ENCODE results near the gene ELOVL1. TPM values are rescaled to one million over a fixed set of nuclear protein-coding genes. Genes with fewer than 3 reads are reported as not detected.

ELOVL1 gene
- total RNA-seq, 1 experiment from 2014 or later: 91.3 TPM

DNA sequence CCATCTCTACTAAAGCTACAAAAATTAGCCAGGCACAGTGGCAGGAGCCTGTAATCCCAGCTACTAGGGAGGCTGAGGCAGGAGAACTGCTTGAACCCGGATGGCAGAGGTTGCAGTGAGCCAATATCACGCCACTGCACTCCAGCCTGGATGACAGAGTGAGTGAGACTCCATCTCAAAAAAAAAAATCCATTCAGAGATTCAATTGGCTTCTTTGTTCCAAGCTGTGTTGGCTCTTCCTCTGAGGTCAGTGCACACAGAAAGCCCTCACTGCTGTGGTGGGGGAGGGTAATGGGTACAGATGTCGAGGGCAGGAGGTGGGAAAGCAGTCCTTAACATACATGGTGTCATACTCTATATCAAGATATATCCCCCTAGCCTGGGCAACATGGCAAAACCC lies 52.3 kb downstream of the ELOVL1 start:
- no peak for DNase-seq (ENCODE audit: low read depth, low spot score)
- POLR2A ChIA-PET: no interaction called here
- intact Hi-C loops (cut with micrococcal nuclease): no loop called here

DNA sequence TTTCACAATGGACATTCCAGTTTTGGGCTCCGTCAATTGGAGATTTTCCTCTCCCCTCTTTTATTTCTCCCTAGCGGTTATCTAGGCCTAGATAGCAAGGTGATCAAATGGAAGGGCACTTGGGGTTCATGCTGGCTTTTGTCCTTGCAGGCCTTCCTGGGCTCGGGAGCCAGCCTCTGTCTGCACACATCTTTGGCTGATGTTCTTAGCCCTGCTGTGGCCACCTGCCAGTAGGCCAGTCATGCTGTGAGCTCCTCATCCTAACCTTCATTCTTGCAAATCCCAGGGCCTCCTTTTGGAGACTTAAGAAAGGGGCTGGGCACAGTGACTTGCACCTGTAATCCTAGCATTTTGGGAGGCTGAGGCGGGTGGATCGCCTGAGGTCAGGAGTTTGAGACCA lies 53.6 kb downstream of the ELOVL1 start:
- ChIA-PET POLR2A (no interaction called here), CTCF (no interaction called here), RAD21 (ENCODE audit: low non-redundant PET in 1 of 2, low total read pairs in 2 of 2, uncharacterized antibody in 2 of 2, unreplicated experiment in 2 of 2) (no interaction called here)
- Histone ChIP-seq H3K36me3 (ENCODE audit: control insufficient read depth in 1 of 2, insufficient read depth in 2 of 2, low read length in 2 of 2) (no peaks in the 10 kb centered on the region), H4K20me1 (ENCODE audit: insufficient read depth) (no peaks in the 10 kb centered on the region), H3K79me2 (ENCODE audit: insufficient read depth, low read length) (no peaks in the 10 kb centered on the region), H3K9me3 (ENCODE audit: control insufficient read depth in 1 of 2, insufficient read depth in 1 of 2, low read depth in 1 of 2, low read length in 2 of 2) (no peaks in the 10 kb centered on the region), H3K4me2 (ENCODE audit: low read length) (no peak overlapping the region), H3K9ac (ENCODE audit: low read length) (no peak overlapping the region), H2AFZ (ENCODE audit: low read depth, low read length, poor library complexity, severe bottlenecking) (no peak overlapping the region), H3K27me3 (ENCODE audit: insufficient read depth, low read length) (no peaks in the 10 kb centered on the region), H3K4me1 (ENCODE audit: control insufficient read depth in 1 of 2, insufficient read depth in 2 of 2, low read length in 2 of 2) (peaks cover 0 to 5% of the 10 kb centered on the region in 2 experiments; a peak in 1 of 4 replicates), H3K9me2 (ENCODE audit: insufficient read depth) (no peaks in the 10 kb centered on the region), H3K27ac (ENCODE audit: low read depth, low read length) (no peak overlapping the region), H3K4me3 (replicated peaks in 1 of 2; ENCODE audit: low read depth in 1 of 2, low read length in 2 of 2) (no peak overlapping the region)
- intact Hi-C loops (cut with micrococcal nuclease): no loop called here
- no TSS peak for BruUV-seq (replicated peaks)
- DNase-seq (ENCODE audit: low read depth, low spot score) (no peak), ATAC-seq (no peak)
- TF ChIP-seq CBX3 (IDR thresholded peaks at IDR 0.05; ENCODE audit: low read depth) (no peak), JUND (IDR thresholded peaks at IDR 0.05) (no peak), POLR2A (IDR thresholded peaks at IDR 0.05; ENCODE audit: borderline replicate concordance, extremely low read depth, insufficient read depth, insufficient read length) (no peak), TCF7L2 (IDR thresholded peaks at IDR 0.05; ENCODE audit: borderline replicate concordance, extremely low read depth, insufficient read depth, insufficient read length) (no peak), RAD21 (IDR thresholded peaks at IDR 0.05; ENCODE audit: low read depth) (no peak), CEBPB (IDR thresholded peaks at IDR 0.05; ENCODE audit: low read depth) (no peak), ZFX (IDR thresholded peaks at IDR 0.05) (no peak)
- TF ChIP-seq, protein P1, sequence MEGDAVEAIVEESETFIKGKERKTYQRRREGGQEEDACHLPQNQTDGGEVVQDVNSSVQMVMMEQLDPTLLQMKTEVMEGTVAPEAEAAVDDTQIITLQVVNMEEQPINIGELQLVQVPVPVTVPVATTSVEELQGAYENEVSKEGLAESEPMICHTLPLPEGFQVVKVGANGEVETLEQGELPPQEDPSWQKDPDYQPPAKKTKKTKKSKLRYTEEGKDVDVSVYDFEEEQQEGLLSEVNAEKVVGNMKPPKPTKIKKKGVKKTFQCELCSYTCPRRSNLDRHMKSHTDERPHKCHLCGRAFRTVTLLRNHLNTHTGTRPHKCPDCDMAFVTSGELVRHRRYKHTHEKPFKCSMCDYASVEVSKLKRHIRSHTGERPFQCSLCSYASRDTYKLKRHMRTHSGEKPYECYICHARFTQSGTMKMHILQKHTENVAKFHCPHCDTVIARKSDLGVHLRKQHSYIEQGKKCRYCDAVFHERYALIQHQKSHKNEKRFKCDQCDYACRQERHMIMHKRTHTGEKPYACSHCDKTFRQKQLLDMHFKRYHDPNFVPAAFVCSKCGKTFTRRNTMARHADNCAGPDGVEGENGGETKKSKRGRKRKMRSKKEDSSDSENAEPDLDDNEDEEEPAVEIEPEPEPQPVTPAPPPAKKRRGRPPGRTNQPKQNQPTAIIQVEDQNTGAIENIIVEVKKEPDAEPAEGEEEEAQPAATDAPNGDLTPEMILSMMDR (IDR thresholded peaks at IDR 0.05 in 2 of 3, conservative IDR thresholded peaks at IDR 0.05 in 1 of 3; ENCODE audit: borderline replicate concordance in 1 of 3, insufficient read depth in 1 of 3, low read depth in 2 of 3, low read length in 2 of 3): no peak
- TF ChIP-seq, protein P2, sequence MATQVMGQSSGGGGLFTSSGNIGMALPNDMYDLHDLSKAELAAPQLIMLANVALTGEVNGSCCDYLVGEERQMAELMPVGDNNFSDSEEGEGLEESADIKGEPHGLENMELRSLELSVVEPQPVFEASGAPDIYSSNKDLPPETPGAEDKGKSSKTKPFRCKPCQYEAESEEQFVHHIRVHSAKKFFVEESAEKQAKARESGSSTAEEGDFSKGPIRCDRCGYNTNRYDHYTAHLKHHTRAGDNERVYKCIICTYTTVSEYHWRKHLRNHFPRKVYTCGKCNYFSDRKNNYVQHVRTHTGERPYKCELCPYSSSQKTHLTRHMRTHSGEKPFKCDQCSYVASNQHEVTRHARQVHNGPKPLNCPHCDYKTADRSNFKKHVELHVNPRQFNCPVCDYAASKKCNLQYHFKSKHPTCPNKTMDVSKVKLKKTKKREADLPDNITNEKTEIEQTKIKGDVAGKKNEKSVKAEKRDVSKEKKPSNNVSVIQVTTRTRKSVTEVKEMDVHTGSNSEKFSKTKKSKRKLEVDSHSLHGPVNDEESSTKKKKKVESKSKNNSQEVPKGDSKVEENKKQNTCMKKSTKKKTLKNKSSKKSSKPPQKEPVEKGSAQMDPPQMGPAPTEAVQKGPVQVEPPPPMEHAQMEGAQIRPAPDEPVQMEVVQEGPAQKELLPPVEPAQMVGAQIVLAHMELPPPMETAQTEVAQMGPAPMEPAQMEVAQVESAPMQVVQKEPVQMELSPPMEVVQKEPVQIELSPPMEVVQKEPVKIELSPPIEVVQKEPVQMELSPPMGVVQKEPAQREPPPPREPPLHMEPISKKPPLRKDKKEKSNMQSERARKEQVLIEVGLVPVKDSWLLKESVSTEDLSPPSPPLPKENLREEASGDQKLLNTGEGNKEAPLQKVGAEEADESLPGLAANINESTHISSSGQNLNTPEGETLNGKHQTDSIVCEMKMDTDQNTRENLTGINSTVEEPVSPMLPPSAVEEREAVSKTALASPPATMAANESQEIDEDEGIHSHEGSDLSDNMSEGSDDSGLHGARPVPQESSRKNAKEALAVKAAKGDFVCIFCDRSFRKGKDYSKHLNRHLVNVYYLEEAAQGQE (IDR thresholded peaks at IDR 0.05; ENCODE audit: low read depth): no peak
- TF ChIP-seq, protein P3, sequence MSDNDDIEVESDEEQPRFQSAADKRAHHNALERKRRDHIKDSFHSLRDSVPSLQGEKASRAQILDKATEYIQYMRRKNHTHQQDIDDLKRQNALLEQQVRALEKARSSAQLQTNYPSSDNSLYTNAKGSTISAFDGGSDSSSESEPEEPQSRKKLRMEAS (IDR thresholded peaks at IDR 0.05): no peak

More for the DNA sequence above, 52.3 kb downstream of the ELOVL1 start:
- CTCF ChIA-PET: no interaction called here
- H3K36me3 ChIP-seq (ENCODE audit: control insufficient read depth in 1 of 2, insufficient read depth in 2 of 2, low read length in 2 of 2): no peaks in the 10 kb centered on the region
- H3K9me3 ChIP-seq (ENCODE audit: control insufficient read depth in 1 of 2, insufficient read depth in 1 of 2, low read depth in 1 of 2, low read length in 2 of 2): no peaks in the 10 kb centered on the region
- no peaks in the 10 kb centered on the region for H4K20me1 ChIP-seq (ENCODE audit: insufficient read depth)
- ATAC-seq: no peak
- H3K4me1 ChIP-seq (ENCODE audit: control insufficient read depth in 1 of 2, insufficient read depth in 2 of 2, low read length in 2 of 2): peaks cover 0 to 11% of the 10 kb centered on the region in 2 experiments; a peak in 1 of 4 replicates
- BruUV-seq (replicated peaks): no TSS peak
- no peaks in the 10 kb centered on the region for H3K79me2 ChIP-seq (ENCODE audit: insufficient read depth, low read length)
- no peaks in the 10 kb centered on the region for H3K9me2 ChIP-seq (ENCODE audit: insufficient read depth)
- no peak overlapping the region for H3K27ac ChIP-seq (ENCODE audit: low read depth, low read length)
- H2AFZ ChIP-seq (ENCODE audit: low read depth, low read length, poor library complexity, severe bottlenecking): no peak overlapping the region
- TF ChIP-seq, protein P4, sequence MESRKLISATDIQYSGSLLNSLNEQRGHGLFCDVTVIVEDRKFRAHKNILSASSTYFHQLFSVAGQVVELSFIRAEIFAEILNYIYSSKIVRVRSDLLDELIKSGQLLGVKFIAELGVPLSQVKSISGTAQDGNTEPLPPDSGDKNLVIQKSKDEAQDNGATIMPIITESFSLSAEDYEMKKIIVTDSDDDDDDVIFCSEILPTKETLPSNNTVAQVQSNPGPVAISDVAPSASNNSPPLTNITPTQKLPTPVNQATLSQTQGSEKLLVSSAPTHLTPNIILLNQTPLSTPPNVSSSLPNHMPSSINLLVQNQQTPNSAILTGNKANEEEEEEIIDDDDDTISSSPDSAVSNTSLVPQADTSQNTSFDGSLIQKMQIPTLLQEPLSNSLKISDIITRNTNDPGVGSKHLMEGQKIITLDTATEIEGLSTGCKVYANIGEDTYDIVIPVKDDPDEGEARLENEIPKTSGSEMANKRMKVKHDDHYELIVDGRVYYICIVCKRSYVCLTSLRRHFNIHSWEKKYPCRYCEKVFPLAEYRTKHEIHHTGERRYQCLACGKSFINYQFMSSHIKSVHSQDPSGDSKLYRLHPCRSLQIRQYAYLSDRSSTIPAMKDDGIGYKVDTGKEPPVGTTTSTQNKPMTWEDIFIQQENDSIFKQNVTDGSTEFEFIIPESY (IDR thresholded peaks at IDR 0.05; ENCODE audit: extremely low read depth, insufficient replicate concordance, low read length): no peak
- TF ChIP-seq, protein P3 (IDR thresholded peaks at IDR 0.05): no peak
- TF ChIP-seq EZH2 (IDR thresholded peaks at IDR 0.05): no peak
- H3K9ac ChIP-seq (ENCODE audit: low read length): no peak overlapping the region
- RAD21 ChIA-PET (ENCODE audit: low non-redundant PET in 1 of 2, low total read pairs in 2 of 2, uncharacterized antibody in 2 of 2, unreplicated experiment in 2 of 2): no interaction called here
- H3K27me3 ChIP-seq (ENCODE audit: insufficient read depth, low read length): no peaks in the 10 kb centered on the region
- H3K4me3 ChIP-seq (replicated peaks in 1 of 2; ENCODE audit: low read depth in 1 of 2, low read length in 2 of 2): no peak overlapping the region
- H3K4me2 ChIP-seq (ENCODE audit: low read length): no peak overlapping the region
